Smooth muscle cell of the brain vasculature (primary cell): ENCODE data around the gene NLE1.

Experiments used
- DNase-seq: peaks from one replicate; pipeline ENCODE4 v3.0.0-alpha.2; 2012; ENCODE audit warnings: low read depth, low spot score

NLE1 gene

DNA sequence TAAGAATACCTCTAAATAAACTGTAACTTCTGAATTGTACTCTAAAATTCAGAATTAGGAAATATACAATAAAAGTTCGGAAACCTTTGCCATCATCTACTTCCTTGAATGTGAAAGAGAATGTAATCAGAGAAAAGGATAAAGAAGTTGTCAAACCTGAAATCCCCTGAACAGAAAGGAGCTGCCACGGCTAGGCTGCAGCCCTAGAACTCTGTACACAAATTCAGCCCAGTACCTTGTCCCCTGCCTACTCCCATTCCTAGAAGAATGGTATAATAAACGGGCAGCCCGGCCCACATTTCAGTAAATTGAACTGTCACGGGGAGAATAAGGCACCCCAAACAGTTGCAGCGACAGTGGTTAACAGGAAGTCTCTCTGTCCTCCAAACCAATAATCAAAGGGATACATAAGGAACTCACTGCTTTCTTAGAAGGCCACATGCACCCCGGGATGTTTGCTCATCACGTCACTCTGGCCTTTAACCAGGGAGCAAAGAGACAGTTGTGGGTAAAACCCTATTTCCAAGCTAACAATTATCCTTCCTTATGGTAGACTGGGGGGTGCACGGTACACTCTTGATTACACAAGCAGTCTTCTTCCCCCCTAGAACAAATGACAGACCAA lies 54.3 kb downstream of the NLE1 start:
- no peak for DNase-seq

- DNase-seq = no peak
These were observed 55.1 kb downstream of the NLE1 start for GRCh38 chr17:35086931-35087573.

DNA sequence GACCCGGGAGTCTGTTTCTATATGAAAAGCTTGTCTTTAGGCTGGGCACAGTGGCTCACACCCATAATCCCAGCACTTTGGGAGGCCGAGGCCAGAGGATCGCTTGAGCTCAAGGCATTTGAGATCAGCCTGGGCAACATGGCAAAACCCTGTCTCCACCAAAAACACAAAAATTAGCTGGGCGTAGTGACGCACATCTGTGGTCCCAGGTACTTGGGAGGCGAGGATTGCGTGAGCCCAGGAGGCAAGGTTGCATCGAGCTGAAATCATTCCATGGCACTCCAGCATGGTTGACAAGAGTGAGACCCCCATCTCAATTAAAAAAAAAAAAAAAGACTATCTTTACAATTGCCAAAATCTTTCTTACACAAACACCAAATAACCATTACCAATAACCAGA lies 55.9 kb downstream of the NLE1 start:
- DNase-seq = no peak

GRCh38 chr17:35084987-35085386 lies 57.1 kb downstream of the NLE1 start:
- DNase-seq = no peak

DNA sequence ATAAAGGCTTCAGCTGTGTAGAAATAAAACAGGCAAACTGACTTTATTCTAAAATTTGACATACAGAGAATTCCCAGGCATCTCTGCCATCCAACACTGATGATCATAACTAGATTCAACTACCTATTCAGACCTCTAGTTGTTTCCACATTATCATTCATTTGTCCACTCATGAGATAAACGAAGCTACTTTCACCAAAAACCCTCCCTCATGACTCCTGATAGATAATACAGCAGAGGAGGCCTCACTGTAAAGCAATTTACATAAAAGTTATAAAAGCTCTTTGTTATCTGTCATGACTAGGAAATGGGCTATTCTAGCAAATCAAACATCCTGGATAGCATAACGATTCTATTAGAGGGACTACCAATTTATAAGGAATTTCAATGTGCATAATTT lies 59.0 kb downstream of the NLE1 start:
- no peak for DNase-seq

DNA sequence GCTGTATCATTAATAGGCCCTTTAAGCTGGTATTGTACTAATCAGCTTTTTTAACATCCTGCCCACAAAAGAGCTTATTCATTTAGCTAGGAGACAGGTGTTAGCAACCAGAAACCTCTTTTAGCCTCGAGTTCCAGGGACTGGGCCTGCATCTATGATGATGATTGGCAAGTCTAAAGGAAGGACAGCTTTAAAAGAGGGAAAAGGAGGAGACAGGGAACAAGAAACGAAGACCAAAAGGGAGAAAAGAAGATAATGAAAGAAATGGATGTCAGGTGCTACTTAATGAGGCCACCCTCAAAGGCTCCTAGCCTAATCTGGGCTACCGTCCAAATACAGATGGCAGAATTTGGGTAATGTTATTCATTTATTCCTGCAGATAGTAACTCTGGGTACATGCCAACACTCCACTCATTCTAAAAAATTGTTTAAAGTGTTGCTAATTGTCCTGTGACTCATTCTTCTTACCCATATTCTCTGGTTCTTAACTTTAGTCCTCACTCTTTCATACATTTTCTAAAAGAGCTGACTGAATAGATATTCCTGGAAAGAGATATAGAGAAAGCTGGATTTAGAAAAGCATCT lies 59.9 kb downstream of the NLE1 start:
- no peak for DNase-seq

- no peak for DNase-seq
These were observed 60.5 kb downstream of the NLE1 start for GRCh38 chr17:35081638-35082037.

GRCh38 chr17:35080536-35080935 lies 61.6 kb downstream of the NLE1 start:
- no peak for DNase-seq

GRCh38 chr17:35079547-35080423 lies 62.3 kb downstream of the NLE1 start:
- DNase-seq = no peak
